Glomerular visceral epithelial cell (primary cell): ENCODE measurements around the gene EMP2.

Experiments
- DNase-seq: peaks from one replicate; pipeline ENCODE4 v3.0.0-alpha.2; 2016; ENCODE audit errors: extremely low spot score

EMP2 gene

DNA sequence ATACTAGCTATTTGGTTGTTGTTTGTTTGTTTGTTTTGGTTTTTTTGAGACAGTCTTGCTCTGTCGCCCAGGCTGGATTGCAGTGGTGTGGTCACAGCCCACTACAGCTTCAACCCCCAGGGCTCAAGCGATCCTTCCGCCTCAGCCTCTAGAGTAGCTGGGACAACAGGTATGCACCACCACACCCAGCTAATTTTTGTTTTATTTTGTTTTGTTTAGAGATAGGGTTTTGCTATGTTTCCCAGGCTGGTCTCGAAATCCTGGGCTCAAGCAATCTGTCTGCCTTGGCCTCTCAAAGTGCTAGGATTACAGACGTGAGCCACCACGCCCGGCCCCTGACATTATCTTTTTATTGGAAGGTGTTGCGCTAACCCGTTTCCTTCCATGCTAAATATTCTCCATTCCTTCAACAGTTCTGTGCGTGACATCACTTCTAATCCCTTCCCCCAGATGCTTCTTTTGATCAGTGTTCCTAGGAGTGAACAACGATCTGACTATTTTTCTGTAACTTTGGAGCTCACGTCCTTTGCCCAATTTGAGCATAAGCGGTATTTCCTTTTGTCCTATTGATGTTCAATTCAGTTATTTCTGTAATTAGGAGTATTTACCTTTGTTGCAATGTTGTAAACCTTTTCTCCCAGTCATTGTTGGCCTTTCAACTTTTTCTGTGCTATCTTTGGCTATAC, 30.2 kb upstream of the EMP2 start:
- no peak for DNase-seq

DNA sequence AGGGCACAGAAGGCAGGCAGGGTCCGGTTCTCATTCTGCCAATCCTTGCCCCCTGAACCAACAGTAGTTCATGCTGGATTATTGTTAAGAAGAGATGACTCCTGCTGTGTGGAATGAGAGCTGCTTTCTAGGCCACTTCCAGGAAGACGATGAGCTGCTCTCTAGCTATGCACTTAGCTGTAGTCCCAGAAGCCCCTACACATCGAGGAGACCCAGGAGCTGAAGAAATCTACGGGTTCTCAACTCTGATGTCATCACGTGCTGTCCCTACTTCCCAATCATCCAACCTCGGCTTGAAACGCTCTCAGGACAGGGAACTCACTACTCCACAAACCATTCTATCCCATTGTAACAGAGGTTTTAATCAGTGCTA, 29.0 kb upstream of the EMP2 start:
- no peak for DNase-seq

DNA sequence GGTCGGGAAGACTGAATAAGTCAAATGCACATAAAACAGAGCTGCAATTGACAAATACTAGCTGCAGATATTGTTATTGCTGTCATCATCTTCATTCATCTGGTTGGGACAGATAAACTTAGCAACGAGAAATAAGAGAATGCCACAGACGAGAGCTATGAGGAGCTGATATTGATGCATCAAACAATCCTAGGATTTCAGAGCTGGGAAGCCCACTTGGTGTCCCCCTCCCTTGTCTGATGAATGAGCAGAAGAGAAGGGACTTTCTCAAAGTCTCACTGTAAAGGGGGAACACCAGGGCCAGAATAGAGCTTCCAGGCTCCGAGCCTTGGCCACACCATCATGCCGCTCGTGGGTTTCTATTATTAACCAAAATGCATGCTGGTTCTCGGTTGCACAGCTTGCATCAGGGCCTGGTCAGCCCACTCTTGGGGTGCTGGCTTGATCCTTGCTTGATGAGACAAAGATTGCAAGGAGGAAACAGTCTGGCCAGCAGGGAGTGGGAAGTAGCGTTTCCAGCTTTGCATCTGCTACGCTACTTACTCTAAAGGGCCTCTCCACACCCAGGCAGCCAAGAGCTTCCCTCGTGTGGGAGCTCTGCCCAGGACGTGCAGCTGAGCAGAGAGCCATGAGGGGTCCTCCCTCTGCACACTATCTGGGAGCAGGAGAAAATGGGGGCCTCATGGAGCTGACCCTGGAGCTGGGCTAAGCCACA, 28.4 kb upstream of the EMP2 start:
- no peak for DNase-seq

DNA sequence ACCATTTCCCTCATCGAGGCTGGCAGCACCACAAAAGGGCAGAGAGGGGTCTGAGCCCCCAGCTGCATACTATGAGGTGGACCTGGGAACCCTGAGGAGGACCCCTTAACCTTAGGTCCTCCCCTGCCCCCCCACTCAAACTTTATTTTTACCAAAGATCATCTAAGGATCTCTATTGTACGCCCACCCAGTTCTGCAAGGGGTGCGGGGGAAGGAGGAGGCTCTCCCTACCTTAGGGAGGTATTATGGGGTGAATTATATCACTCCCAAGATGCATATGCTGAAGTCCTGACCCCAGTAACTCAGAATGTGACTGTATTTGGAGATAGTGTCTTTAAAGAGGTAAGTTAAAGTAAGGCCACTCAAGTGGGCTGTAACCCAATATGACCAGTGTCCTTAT, 26.8 kb upstream of the EMP2 start:
- DNase-seq = no peak

DNA sequence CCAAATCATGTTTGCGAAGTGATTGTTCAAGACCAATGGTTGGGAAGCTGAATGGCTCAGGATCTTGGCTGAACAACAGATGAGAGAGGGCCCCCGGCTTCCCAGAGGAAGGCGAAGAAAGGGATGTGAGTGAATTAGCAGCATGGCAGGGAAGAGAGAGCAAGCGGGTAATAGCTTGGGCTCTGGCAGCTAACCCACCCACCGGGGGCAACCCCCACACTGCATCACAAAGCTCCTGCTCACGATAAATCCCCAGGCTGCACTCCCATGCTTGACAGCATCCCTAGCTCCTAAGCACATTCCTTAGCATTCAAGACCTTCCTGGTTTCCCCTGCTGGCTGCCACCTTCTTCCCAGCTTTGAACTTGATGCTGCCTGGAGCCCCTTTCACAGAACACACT, 26.2 kb upstream of the EMP2 start:
- DNase-seq = no peak

DNA sequence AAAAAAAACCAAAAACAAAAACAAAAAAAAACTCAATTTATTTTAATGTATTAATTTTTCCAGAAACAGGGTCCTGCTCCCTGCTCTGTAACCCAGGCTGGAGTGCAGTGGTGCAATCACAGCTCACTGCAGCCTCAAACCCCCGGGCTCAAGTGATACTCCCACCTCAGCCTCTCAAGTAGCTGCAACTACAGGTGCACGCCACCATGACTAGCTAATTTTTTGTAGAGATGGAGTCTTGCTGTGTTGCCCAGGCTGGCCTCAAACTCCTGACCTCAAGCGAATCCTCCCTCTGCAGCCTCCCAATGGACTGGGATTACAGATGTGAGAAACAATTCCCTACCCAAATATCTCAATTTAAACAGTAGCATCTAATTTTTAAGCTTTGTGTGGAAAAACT, 25.2 kb upstream of the EMP2 start:
- DNase-seq = no peak

DNA sequence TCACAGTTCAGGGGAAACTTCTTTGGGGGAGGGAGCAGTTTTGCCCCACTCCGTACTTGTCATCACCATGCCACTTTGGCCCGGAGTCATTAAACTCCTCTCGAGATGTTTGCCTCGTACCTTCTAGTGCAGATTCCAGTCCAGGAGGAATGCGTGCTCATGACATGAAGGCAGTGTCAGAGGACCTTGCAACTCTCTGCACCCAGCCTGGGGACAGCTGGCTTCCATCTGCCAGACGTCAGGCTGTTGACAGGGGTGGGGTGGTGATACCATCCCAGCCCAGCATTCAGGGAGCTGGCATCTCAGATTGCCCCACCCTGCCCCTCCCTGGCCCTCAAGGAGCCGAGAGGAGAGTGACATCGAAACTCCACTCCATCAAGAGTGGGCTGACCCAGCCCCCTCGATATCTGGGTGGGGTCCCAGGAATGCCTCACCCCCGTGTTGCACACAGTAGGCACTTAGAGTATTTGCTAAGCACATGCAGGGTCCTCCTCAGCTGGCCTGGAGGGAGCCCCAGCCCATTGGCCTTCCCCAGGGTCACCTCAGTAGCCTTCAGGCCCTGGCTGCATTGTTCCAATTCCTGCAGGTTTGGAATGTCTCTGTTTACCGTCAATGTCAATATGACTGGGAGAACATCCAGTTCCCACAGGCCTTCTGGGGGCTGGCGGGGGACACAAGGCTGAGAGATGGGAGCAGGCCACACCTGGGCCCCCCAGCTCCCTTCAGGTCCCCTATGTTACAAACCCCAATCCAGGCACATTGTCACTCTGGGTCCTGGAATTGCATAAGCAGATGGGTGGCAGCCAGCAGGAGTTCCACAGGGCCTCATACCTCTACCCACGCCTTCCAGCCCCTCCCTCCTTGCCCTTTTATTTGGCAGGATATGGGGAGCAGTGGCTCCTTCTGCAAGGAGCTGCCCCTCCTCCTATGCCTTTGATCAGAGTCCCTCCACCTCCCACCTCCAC, 21.3 kb upstream of the EMP2 start:
- DNase-seq = no peak

DNA sequence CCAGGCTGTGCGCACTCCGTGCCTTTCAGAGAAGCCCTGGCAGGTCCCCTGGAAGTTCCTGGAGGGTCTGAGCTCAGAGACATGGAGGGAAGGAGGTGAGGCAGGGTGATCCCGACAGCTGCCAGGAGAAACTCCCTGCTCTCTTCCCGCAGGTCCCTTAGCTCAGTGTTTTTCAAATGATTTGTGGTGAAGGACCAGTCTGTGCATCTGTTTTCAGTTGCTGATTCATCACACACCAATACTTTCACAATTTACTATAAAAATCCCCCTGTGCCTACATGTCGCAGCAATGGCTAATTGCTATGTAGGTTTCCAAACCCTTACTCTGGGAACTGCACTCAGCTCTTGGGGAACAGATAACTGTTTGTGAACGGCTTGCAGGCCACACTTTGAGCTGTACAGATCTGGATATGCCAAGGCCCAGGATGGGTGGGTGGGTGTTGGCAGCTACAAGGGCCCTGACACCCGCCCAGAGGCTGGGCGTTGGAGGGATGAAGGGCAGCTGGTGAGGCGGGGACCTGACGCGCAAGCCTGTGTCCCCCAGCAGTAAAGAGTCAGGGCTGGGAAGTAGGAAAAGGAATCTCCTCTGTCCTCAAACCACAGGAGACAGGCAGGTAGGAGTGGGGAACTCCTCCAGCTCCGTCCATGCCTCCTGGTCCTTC, 20.5 kb upstream of the EMP2 start:
- no peak for DNase-seq

DNA sequence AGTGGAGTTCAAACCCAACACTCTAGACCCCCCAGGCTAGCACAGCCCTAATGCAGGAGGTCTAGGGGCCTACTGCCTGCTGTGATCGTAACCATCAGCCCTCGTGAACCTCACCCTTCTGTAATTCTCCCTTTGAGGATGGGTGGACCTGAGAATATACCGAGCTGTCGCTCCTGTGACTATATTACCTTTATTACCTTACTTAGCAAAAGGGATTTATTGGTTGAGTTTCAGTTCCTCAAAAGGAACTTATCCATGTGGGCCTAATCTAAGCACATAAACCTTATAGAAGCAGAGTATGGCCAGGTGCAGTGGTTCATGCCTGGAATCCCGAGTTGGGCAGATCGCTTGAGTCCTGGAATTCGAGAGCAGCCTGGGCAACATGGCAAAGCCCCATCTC, 19.2 kb upstream of the EMP2 start:
- DNase-seq = no peak

DNA sequence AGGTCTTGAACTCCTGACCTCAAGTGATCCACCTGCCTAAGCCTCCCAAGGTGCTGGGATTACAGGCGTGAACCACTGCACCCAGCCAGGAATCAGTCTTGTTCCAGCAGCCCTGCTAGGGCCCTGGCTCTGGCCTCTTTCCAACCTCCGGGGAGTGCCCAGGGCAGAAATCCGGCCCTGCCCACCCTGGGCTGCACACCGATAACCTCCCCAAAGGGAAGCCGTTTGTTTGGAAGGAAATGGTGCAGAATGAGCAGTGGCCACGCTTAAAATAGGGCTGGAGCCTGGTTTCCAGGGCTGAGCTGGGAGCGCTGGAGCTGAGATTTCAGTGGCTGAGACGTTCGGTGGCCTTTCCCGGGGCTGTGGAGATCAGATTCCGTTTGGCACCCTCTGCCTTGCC, 17.8 kb upstream of the EMP2 start:
- no peak for DNase-seq

DNA sequence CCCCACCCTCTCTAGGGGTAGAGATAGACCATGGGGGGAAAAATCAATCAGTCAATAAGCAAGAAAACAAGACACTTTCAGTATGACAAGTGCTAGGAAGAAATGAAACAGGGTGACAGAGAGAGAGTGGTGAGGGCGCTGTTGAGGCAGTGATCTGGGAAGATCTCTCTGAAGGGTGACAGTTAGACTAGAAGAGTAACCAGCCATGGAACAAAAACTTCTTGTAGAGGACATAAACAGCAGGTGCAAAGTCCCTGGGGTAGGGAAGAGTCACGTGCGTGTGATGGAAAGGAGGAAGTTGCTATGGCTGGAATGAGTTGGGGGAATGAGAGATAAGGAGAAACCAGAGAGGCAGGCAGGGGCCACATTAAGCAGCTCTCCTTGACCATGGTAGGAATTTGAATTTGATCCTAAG, 16.8 kb upstream of the EMP2 start:
- DNase-seq = no peak

DNA sequence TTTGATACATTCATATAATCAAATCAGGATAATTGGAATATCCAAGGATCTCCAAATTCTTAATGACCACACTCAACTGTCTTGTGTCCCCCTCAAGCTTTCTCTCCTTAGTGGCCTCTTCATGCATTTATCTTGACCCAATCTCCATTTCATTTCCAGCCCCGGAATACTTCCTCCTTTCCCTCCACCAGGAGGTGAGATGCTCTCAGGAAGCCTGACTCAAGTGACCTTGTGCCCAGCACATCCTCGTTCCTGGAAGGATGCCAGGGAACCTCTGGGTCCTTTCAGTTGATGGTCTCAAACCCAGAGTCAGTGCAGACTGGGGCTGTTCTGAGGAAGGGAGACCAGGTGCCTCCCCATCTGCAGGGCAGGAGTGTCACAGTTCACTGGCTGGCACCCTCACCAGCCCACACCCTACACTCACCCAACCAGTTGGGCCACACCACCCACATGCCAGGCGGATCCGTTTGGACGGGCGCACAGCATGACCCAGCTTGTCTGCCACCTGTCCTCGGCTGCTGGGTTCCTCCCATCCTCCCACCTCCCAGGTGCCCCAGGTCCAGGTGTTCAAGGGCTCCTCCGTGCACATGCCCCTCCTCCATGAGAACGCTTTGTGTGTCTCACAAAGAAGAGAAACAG, 14.0 kb upstream of the EMP2 start:
- no peak for DNase-seq

DNA sequence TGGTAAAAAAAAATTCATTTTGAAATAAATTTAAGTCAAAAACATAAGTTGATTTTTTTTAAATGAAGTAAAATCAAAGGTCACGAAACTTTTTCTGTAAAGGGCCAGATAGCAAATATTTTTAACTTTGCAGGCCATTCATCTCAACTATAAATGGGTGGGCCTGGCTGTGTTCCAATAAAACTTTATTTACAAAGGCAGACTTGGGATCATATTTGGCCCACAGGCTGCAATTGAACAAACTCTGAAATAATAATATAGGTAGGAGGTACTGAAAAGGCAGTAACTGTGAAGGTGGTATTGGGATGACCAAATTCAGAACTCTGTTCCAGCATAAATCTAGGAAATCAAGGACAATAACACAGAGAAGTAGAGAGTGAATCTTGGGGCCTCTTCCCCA, 12.2 kb upstream of the EMP2 start:
- no peak for DNase-seq

DNA sequence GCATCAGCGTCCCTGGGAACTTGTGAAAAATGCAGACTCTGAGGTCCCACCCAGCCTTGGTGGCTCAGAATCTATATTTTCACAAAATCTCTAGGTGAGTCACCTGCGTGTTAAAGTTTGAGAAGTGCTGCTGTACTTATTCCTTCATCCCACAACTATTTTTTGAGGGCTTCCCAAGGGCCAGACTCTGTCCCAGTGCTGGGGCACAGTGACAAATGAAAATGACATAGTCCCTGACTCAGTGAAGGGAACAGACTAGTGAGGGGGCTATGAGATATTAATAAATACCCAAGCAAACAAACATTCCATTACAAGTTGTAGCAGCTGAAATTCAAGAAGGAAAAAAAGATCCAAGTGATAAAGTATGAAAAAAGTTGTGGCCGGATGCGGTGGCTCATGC, 9.9 kb upstream of the EMP2 start:
- no peak for DNase-seq

DNA sequence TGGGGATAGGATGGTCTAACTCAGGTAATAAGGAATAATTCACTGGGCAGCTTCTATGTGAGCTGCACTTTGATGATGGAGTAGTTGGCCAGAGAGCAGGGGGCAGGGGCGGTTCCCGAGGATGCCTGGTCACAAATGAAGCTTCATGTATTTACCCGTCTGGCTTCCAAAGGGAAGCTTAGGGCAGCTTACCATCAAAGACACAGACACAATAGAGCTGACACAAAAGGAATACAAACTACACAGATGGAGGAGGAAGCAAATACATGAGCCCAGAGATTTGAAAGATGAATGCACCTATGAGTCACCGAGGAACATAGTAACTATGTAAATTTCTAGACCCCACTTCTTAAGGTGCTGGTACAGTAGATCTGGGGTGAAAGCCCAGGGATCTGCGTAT, 8.7 kb upstream of the EMP2 start:
- no peak for DNase-seq

DNA sequence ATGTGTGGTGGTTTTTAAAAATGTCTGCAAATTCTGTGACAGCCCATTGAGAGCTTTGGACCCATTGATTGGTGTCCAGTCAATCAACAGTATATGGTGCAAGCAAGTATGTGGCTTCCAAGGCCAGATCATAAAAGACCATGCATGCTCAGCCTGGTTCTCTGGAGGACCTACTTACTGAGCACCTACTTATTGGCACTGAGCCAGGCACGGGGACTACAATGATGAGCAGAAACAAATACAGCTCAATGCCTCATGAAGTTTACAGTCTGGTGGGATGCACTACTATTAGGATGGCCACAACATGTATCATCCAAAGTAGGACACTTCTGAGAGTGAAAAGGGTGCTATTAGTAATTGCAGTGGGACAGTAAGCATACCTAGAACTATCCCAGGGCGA, 7.2 kb upstream of the EMP2 start:
- DNase-seq = no peak

DNA sequence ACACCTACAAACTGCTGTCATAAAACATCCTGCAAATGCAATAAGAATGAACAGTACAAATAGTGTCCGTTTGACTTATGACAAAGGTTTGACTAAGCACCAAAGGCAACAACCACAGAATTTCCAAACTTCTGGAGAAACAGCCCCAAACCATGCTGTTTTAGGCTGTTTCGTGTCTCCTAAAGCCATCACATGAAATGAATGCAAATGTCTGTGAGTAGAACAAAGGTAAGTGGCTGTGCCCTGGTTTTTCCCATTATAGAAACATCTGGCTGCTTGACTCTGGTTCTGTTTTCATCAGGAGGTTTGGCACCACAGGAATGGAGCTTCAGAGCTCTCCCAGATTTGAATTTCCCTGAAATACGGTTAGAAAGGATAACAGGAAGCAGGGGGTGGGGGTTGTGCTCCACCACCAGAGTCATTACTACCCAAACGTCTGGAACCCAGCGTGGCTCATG, 4.6 kb upstream of the EMP2 start:
- no peak for DNase-seq

DNA sequence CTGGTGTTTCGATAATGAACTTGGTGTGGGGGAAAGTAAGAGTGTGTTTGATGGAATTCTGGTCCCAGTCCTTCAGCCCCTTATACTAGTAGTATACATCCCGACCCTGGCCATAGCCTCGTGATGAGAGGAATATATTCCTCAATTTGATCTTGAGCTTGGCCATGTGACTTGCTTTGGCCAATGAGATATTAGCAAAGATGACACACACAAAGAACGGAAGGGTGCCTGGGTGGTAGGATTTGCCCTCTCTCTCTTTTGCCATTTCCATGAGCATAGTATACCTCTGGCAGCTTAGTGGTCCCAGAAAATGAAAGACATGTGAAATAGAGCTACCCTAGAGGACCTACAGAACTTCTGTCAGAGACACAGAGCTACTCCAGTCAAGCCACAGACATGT, 2.9 kb upstream of the EMP2 start:
- DNase-seq = no peak

DNA sequence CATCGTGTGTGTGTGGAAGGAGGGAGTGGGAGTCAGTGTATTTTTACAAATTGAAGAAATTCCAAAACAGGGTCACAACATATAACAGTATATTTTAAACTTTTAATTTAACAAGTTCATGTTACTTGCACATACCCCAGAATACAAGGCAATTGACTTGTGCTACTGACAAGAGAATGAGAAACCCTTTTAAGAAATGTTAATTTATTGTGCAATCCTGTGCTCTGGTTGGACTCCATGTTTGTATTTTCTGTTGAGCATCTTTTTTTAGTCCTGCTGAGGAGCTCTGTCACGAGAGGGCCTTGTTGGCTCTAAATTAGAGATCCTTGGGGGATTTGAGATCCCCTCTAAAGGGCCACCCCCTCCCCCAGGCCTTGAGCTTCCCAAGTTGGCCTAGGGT, 1.1 kb upstream of the EMP2 start:
- DNase-seq = no peak

DNA sequence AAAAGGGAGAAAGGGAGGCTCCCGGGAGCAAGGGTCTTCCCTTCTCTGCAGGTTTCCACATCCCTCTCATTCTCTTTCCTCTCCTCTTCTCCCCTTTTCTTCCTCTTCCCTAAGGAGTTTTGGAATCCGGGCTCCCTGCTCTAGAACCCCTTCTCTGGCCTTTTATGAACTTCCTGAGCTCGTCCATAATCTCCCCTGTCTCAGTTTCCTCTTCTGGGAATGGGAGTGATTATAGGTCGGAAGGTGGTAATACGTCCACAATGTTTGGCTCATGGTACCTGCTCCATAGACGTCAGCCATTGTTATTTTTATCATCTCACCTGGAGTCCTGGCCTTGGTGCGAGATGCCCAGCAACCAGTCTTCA, 467 bp upstream of the EMP2 start:
- DNase-seq = no peak

DNA sequence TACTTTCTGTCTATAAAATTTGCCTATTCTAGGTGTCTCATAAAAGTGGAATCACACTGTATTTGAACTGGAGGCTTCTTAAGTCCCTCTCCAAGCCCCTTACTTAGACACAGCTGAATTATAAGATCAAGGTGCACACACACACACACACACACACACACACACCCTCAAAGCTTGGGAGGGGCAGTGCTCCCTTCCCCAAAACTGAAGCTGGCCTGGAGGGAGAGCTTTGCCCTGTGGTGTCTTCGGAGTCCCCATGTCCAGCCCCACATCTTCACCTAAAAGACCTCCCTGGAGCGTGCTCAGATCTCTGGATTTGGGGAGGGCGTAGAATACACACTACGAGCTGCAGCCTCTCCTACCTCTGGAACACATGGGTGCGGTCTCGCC, 828 bp downstream of the EMP2 start:
- DNase-seq = no peak
